AG09319 (cell line): ENCODE data around the gene SLC17A7.

Source experiments
- DNase-seq: peaks from one replicate; pipeline ENCODE4 v3.0.0-alpha.2; 2010; ENCODE audit warnings: low read depth; ENCODE audit errors: extremely low read depth
- CTCF ChIP-seq: IDR thresholded peaks from 2 replicates; pipeline ENCODE4 v1.5.1; 2011; ENCODE audit warnings: low read depth, mild to moderate bottlenecking, inconsistent platforms, low read length, moderate library complexity

SLC17A7 gene

GRCh38 chr19:49396738-49397505 is 44.4 kb downstream of the SLC17A7 start:
- no peak for TF ChIP-seq CTCF
- no peak for DNase-seq

DNA sequence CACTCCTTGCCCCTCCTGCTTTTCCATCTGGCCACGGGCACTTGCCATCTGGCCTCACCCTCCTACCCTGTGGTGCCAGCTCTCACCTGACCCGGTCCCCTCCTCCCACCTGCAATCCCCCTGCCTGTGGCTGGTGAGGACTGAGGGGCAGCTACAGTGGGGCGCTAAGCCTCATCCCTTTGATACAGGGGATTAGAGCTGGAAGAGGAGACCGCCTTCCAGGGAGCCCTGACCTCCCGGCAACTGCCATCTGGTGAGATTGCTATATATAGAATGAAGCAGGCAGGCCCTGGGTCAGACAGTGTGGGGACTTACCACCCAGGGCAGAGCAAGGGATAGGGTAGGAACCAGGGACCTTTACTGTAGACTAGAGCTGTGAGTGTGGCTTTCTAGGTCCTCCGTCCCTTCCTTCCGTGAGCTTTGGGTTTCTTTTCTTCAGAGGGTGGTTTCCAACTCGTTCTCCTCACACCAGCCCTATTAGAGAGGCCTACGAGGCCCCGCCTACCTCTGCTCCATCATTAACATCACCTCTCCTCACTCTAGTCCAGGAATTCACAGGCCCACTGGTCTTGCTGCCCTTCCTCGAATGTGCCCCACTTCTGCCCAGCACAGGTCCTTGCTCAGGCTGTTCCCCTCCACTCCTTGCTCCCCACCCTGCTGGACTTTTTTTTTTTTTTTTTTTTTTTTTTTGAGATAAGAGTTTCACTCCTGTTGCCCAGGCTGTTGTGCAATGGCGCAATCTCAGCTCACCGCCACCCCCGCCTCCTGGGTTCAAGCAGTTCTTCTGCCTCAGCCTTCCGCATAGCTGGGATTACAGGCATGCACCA is 45.5 kb downstream of the SLC17A7 start:
- no peak for DNase-seq
- TF ChIP-seq CTCF = no peak

DNA sequence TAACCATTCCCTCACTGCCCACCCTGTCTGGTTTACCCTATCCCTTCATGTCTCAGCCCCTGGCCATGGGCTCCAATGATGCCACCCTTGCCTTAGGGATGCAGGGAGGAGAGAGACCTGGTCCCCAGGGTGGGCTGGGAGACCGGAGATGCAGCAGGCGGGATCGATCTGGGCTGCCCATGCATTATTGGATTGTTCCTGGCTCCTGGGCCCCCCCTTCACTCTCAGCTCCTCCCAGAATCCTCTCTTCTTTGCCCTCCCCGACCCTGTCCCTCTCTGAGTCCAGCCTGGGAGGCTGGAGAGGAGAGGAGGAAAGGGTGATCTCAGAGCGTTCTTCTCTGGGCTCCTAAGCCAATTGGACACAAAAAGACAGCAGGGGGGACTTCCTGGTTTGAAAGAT is 47.4 kb downstream of the SLC17A7 start:
- TF ChIP-seq CTCF = no peak
- no peak for DNase-seq

GRCh38 chr19:49391581-49392399 is 49.5 kb downstream of the SLC17A7 start:
- DNase-seq = peak; percentile 37
- TF ChIP-seq CTCF = peak; percentile 82

- TF ChIP-seq CTCF = no peak
- DNase-seq = no peak
These were observed 50.4 kb downstream of the SLC17A7 start for GRCh38 chr19:49390929-49391359.

DNA sequence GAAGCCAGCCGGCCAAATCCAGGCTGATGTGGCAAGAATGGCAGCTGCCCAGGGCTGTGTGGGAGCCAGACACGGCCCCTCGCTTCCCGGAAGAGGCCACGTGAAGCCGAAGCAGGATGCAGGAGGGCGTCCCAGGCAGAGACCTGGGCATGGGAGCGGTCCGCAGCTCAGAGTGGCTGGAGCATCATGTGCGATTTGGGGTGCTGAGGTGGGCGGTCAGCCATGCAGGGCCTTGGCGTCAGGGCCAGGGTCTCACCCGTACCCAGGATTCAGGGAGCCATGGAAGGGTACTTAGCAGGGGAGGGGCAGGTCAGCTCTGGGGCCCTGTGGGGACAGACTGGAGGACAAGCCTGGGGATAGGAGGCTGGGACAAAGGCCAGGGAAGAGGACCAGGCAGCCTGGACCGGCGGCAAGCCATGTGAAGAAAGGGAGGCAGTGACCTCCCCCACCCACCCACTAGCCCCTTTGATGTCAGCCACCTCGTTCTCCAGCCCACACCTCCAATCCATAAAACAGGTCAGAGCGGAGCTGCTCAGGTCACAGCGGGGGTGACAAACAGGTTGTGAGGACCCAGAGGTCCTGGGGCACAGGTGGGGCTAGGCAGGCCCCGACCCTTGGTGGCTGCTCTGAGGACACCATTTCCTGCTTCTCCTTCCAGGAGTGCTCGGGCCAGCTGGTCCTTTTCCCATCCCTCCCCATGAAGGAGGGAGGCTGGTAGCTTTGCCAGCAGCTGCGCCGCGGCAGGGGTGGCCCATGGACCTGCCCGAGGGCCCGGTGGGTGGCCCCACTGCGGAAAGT is 51.0 kb downstream of the SLC17A7 start:
- TF ChIP-seq CTCF = no peak
- no peak for DNase-seq
